ENCODE results near the gene FBLN1. TPM values are rescaled to one million over a fixed set of nuclear protein-coding genes. Genes with fewer than 3 reads are reported as not detected.

Gene FBLN1
- total and polyA plus RNA-seq, 2 of the 8 experiments (the other 6 are each of a cell fraction or from before 2014, with no cell fraction given): 159 to 168 TPM

DNA sequence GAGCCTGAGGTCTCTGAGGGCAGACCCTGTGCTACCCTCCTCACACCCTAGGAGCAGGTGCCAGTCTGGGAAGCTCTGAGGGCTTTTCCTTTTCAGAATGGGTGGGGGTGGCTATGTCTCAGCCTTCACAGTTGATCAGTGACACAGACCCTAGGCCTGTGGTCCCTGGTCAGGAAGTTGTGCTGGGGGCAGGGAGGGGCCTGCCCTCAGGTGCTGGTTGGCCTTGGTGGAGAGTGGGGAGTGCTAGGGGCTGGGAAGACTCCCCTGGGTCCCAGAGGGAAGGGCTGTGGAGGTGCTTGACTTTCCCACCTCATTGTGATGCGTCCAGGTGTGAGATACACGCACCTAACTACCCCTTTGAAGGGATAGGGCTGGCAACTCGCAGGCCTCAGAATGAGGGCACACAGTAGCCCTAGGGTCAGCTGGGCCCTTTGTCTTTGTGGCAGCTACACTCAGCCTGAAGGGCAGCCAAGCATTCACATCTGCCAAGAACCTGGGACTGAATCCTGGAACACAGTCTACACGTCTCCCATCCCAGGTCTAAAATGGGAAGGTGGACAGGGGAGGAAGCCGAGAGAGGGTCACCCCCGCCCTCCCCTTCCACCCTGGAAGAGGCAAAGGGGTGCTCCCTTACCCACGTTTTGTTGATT, 137.7 kb downstream of the FBLN1 start:
- H2BK15ac ChIP-seq (ENCODE audit: low read length): peak overlapping the region; percentile 72; the same call in 1 of the 2 replicates
- H2AK5ac ChIP-seq (ENCODE audit: low read depth, low read length): no peak overlapping the region
- peaks cover 0 to 11% (median 4%) of the 10 kb centered on the region in 4 experiments; a peak in 5 of 7 replicates for H3K27me3 ChIP-seq (replicated peaks in 1 of 4; ENCODE audit: control insufficient read depth in 3 of 4, extremely low read depth in 1 of 4, insufficient read depth in 3 of 4, low read length in 3 of 4)
- H2BK12ac ChIP-seq (ENCODE audit: low read depth, low read length): peak overlapping the region; percentile 7
- TF ChIP-seq POU5F1 (IDR thresholded peaks at IDR 0.05; ENCODE audit: low read depth, low read length): no peak
- TF ChIP-seq BACH1 (IDR thresholded peaks at IDR 0.05; ENCODE audit: low read length): no peak
- no peak for TF ChIP-seq TAF1 (IDR thresholded peaks at IDR 0.05; ENCODE audit: low read depth, low read length)
- no peaks in the 10 kb centered on the region for H3K79me2 ChIP-seq (ENCODE audit: control insufficient read depth in 1 of 2, insufficient read depth in 2 of 2, low read length in 2 of 2)
- H2BK5ac ChIP-seq (ENCODE audit: low read depth, low read length): peak overlapping the region; percentile 35; the same call in 1 of the 2 replicates
- peak overlapping the region; percentile 2 for H4K91ac ChIP-seq (replicated peaks; ENCODE audit: insufficient read length, low read length)
- 85% methylated on average over 6 of the region's 7 CpGs; no CpG with 5 or more reads in 1 of the 2 experiments for WGBS, 2 experiments (ENCODE audit: extremely low coverage in 1 of 2, insufficient coverage in 1 of 2, insufficient read length in 1 of 2, insufficient replicate concordance in 2 of 2, low coverage in 1 of 2, low lambda C conversion rate in 2 of 2, missing lambda C conversion rate in 1 of 2)
- ChIA-PET CTCF (ENCODE audit: partially characterized antibody) (interaction anchor here (0.9 to 1.7 kb wide), 7 partner anchors 10 to 237 kb away, joined by 3 to 4 read pairs (median 3); no protein-coding TSS in a partner anchor), POLR2A (ENCODE audit: partially characterized antibody) (interaction anchor here (0.6 kb wide), 1 partner anchor 48 kb away, joined by 3 read pairs; no protein-coding TSS in a partner anchor)
- no peaks in the 10 kb centered on the region for H4K20me1 ChIP-seq (replicated peaks in 1 of 2; ENCODE audit: control insufficient read depth in 1 of 2, insufficient read depth in 2 of 2, low read length in 2 of 2)
- no peaks in the 10 kb centered on the region for H3K9me3 ChIP-seq (ENCODE audit: insufficient read depth in 2 of 2, low read depth in 1 of 2, low read length in 1 of 2)
- no peaks in the 10 kb centered on the region for H3K23me2 ChIP-seq (ENCODE audit: low read depth, low read length)
- 0 out of 2 replicates have a peak overlapping the region, but pooled peaks have one; percentile 17 for H2AFZ ChIP-seq (ENCODE audit: low read length)
- H3K56ac ChIP-seq (replicated peaks; ENCODE audit: insufficient read length, low read depth, low read length): no peak overlapping the region
- H2BK120ac ChIP-seq (replicated peaks; ENCODE audit: low read depth, low read length): no peak overlapping the region
- no peak overlapping the region for H3K4me3 ChIP-seq (ENCODE audit: extremely low read depth in 1 of 4, insufficient read depth in 2 of 4, low read depth in 3 of 4, low read length in 4 of 4)
- H4K5ac ChIP-seq (ENCODE audit: insufficient read length, low read depth, low read length): no peak overlapping the region
- H3K4ac ChIP-seq (replicated peaks; ENCODE audit: insufficient read length, low read depth, low read length): no peak overlapping the region
- H3K27ac ChIP-seq (ENCODE audit: low read depth, low read length): no peak overlapping the region
- peak overlapping the region; percentile 32 for H3K18ac ChIP-seq (ENCODE audit: extremely low read depth, low read length)
- H4K8ac ChIP-seq (ENCODE audit: extremely low read depth, insufficient read depth, low read length): no peak overlapping the region; the same call in 1 of the 2 replicates
- FAIRE-seq (no peak), DNase-seq (ENCODE audit: low read depth in 1 of 2, low spot score in 2 of 2) (no peak)
- H3K36me3 ChIP-seq (ENCODE audit: control insufficient read depth in 2 of 4, insufficient read depth in 4 of 4, low read length in 3 of 4): no peaks in the 10 kb centered on the region
- peaks cover 0 to 17% (median 12%) of the 10 kb centered on the region in 4 experiments; a peak in 4 of 7 replicates for H3K4me1 ChIP-seq (replicated peaks in 1 of 4; ENCODE audit: control insufficient read depth in 3 of 4, insufficient read depth in 4 of 4, low read length in 3 of 4)
- no peak overlapping the region for H3K23ac ChIP-seq (ENCODE audit: insufficient read length)
- no peaks in the 10 kb centered on the region for H3K79me1 ChIP-seq (ENCODE audit: low read depth, low read length)
- H3K4me2 ChIP-seq (ENCODE audit: insufficient read depth in 1 of 2, low read depth in 2 of 2, low read length in 2 of 2): no peak overlapping the region
- H3K9ac ChIP-seq (replicated peaks in 1 of 4; ENCODE audit: extremely low read depth in 1 of 4, low read depth in 3 of 4, low read length in 3 of 4): no peak overlapping the region; a peak in 1 of 7 replicates
- no peak overlapping the region for H3K14ac ChIP-seq (ENCODE audit: insufficient read length)
- H2BK20ac ChIP-seq (ENCODE audit: low read length): peak overlapping the region; percentile 72; the same call in 1 of the 2 replicates

All from H1 (cell line).